ENCODE data around the gene RNF168. TPM values are rescaled to one million over a fixed set of nuclear protein-coding genes. Genes with fewer than 3 reads are reported as not detected.

Gene RNF168
- total and polyA plus RNA-seq, 9 donors, result 8.0 to 29.3 (median 19.5) TPM

GRCh38 chr3:196419386-196419785, 84.2 kb downstream of the RNF168 start:
- Histone ChIP-seq H3K4me3 (no peak overlapping the region), H3K27me3 (no peaks in the 10 kb centered on the region), H3K9me3 (no peaks in the 10 kb centered on the region), H3K36me3 (no peaks in the 10 kb centered on the region), H3K27ac (no peak overlapping the region), H3K4me1 (ENCODE audit: insufficient read depth) (peaks cover 10% of the 10 kb centered on the region)
- no peak for DNase-seq
- intact Hi-C loops (cut with DNase I), result no loop called here
- TF ChIP-seq POLR2A (IDR thresholded peaks at IDR 0.05) (no peak), CTCF (IDR thresholded peaks at IDR 0.05) (no peak), EP300 (IDR thresholded peaks at IDR 0.05) (no peak)
- WGBS, 3 donors, result 88 to 92% (median 92%) methylated on average over 6 of the region's 6 CpGs

Small RNAs within 50 kb of the gene (small RNA-seq; reads per million reads assigned to genes)
- gene AC083822.1 (not detected), gene AC117490.1 (not detected), gene RPS29P3 (not detected)

Other genes with a start within 250 kb of the RNF168 start
- gene PCYT1A, start 216.0 kb downstream of the RNF168 start, total RNA-seq, result 10 to 100 TPM; 21.6 to 52.2 (median 33.7) TPM
- 10 to 100 TPM; 16.3 to 58.1 TPM for gene PCYT1A, start 216.0 kb downstream of the RNF168 start, polyA plus RNA-seq
- gene DYNLT2B, start 185.5 kb downstream of the RNF168 start, total RNA-seq, result 10 to 100 TPM in 2 of 7 donors, 1 to 10 TPM in 5; 7.7 to 30.2 (median 9.5) TPM
- 10 to 100 TPM; 13.8 to 16.4 TPM for gene DYNLT2B, start 185.5 kb downstream of the RNF168 start, polyA plus RNA-seq
- 1 to 10 TPM in 1 of 7 donors, not detected in 6; 7.3 TPM for gene TM4SF19, start 165.4 kb downstream of the RNF168 start, total RNA-seq
- gene TM4SF19, start 165.4 kb downstream of the RNF168 start, polyA plus RNA-seq, result under 1 TPM in 1 of 2 donors, not detected in 1; 0.70 TPM
- gene UBXN7, start 71.3 kb downstream of the RNF168 start, total RNA-seq, result 10 to 100 TPM; 13.0 to 71.4 (median 58.8) TPM
- 10 to 100 TPM; 21.2 to 23.3 TPM for gene UBXN7, start 71.3 kb downstream of the RNF168 start, polyA plus RNA-seq
- not detected for gene SMCO1, start 11.6 kb upstream of the RNF168 start, total RNA-seq
- gene SMCO1, start 11.6 kb upstream of the RNF168 start, polyA plus RNA-seq, result not detected
- 10 to 100 TPM in 4 of 7 donors, 1 to 10 TPM in 3; 3.0 to 14.1 (median 11.6) TPM for gene WDR53, start 64.8 kb upstream of the RNF168 start, total RNA-seq
- gene WDR53, start 64.8 kb upstream of the RNF168 start, polyA plus RNA-seq, result 10 to 100 TPM; 10.8 to 13.1 TPM
- 1 to 10 TPM; 3.8 to 8.2 (median 7.2) TPM for gene FBXO45, start 64.9 kb upstream of the RNF168 start, total RNA-seq
- 1 to 10 TPM; 3.8 to 7.3 TPM for gene FBXO45, start 64.9 kb upstream of the RNF168 start, polyA plus RNA-seq
- gene NRROS, start 135.9 kb upstream of the RNF168 start, total RNA-seq, result 1 to 10 TPM in 6 of 7 donors, under 1 TPM in 1; 0.80 to 6.3 (median 3.4) TPM
- 1 to 10 TPM; 2.9 to 3.2 TPM for gene NRROS, start 135.9 kb upstream of the RNF168 start, polyA plus RNA-seq
- 1 to 10 TPM in 6 of 7 donors, under 1 TPM in 1; 0.83 to 2.8 (median 1.6) TPM for gene CEP19, start 208.5 kb upstream of the RNF168 start, total RNA-seq
- 1 to 10 TPM; 2.0 to 4.8 TPM for gene CEP19, start 208.5 kb upstream of the RNF168 start, polyA plus RNA-seq
- 10 to 100 TPM in 6 of 7 donors, 1 to 10 TPM in 1; 9.4 to 21.5 (median 17.8) TPM for gene PIGX, start 208.6 kb upstream of the RNF168 start, total RNA-seq
- 10 to 100 TPM; 10.5 to 22.4 TPM for gene PIGX, start 208.6 kb upstream of the RNF168 start, polyA plus RNA-seq
- gene PAK2, start 236.1 kb upstream of the RNF168 start, total RNA-seq, result 10 to 100 TPM; 24.2 to 57.3 (median 44.2) TPM
- 10 to 100 TPM; 17.0 to 59.5 TPM for gene PAK2, start 236.1 kb upstream of the RNF168 start, polyA plus RNA-seq

All from ovary (tissue), 9 donors.